Measurements from ENCODE around the gene MAPK14.

DNA sequence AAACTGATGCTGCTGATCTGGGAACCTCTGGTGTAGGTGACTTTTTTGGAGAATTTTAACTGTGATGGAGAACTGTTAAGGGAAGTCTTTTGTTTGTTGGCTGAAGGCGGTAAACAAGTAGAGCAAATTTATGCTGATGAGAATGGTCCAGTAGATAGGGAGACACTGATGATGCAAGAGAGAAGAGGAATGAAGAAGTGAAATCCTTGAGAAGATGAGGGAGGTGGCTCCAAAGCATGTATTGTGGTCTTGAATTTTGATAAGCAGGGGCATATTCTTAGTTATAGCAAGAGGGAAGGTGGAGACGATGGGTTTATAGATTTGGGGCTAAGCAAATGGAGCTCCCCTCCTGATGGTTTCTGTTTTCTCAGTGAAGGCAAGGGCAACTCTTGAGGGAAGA lies 22.0 kb downstream of the MAPK14 start:
- TF ChIP-seq SMC3 (IDR thresholded peaks at IDR 0.05; ENCODE audit: low read depth, low read length) (no peak), CTCF (conservative IDR thresholded peaks at IDR 0.05; ENCODE audit: low read depth, low read length) (no peak), POLR2A (IDR thresholded peaks at IDR 0.05; ENCODE audit: low read depth, low read length) (no peak), CHD1 (IDR thresholded peaks at IDR 0.05; ENCODE audit: low read depth, low read length) (no peak), MAFK (IDR thresholded peaks at IDR 0.05; ENCODE audit: low read depth, low read length) (no peak), USF2 (IDR thresholded peaks at IDR 0.05; ENCODE audit: low read depth, low read length) (no peak), RFX5 (IDR thresholded peaks at IDR 0.05; ENCODE audit: low read depth, low read length) (no peak), BHLHE40 (IDR thresholded peaks at IDR 0.05; ENCODE audit: low read depth, low read length) (no peak)
- TF ChIP-seq, protein P1, sequence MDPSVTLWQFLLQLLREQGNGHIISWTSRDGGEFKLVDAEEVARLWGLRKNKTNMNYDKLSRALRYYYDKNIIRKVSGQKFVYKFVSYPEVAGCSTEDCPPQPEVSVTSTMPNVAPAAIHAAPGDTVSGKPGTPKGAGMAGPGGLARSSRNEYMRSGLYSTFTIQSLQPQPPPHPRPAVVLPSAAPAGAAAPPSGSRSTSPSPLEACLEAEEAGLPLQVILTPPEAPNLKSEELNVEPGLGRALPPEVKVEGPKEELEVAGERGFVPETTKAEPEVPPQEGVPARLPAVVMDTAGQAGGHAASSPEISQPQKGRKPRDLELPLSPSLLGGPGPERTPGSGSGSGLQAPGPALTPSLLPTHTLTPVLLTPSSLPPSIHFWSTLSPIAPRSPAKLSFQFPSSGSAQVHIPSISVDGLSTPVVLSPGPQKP (IDR thresholded peaks at IDR 0.05; ENCODE audit: borderline replicate concordance, low read depth, low read length), result no peak
